Ovary (tissue), 9 donors: Measurements from ENCODE around the gene CHP1. TPM values are rescaled to one million over a fixed set of nuclear protein-coding genes. Genes with fewer than 3 reads are reported as not detected.

Source experiments
- DNase-seq, 5 donors: peaks; one replicate each; pipeline ENCODE4 v3.0.0-alpha.2; 2019 to 2020
- H3K27ac ChIP-seq, 2 donors: fragments of 200-600 bp; one replicate each; pipeline versions ENCODE4 v1.5.1 to v1.8.0; 2019 to 2022
- H3K27me3 ChIP-seq: fragments of 200-600 bp; one replicate; pipeline ENCODE4 v1.8.0; 2022
- H3K36me3 ChIP-seq: fragments of 200-600 bp; sonication (generic); one replicate; pipeline ENCODE4 v1.5.1; 2019
- H3K4me1 ChIP-seq: one replicate; pipeline ENCODE4 v1.8.1; 2013; ENCODE audit warnings: mild to moderate bottlenecking, moderate library complexity; ENCODE audit not compliant: insufficient read depth
- H3K4me3 ChIP-seq: fragments of 200-600 bp; sonication (generic); one replicate; pipeline ENCODE4 v1.5.1; 2017
- H3K9me3 ChIP-seq, 2 donors: fragments of 200-600 bp in 1 of 2; sonication (generic) in 1 of 2; one replicate each; pipeline versions ENCODE4 v1.5.1 to v1.8.1; 2013 to 2019; ENCODE audit warnings: mild to moderate bottlenecking in 1 of 2, moderate library complexity in 1 of 2
- CTCF ChIP-seq, 3 donors: fragments of 450-650 bp in 2 of 3; fragments of 200-600 bp in 1 of 3; IDR thresholded peaks; one replicate each; pipeline versions ENCODE4 v1.5.1 to v1.8.0; 2016 to 2022; ENCODE audit warnings: antibody characterized with exemption in 3 of 3, mild to moderate bottlenecking in 1 of 3
- EP300 ChIP-seq: sonication (generic); formaldehyde crosslinking; IDR thresholded peaks from one replicate; pipeline ENCODE4 v1.6.1; 2017; ENCODE audit warnings: antibody characterized with exemption
- POLR2A ChIP-seq: fragments of 450-650 bp; IDR thresholded peaks from one replicate; pipeline ENCODE4 v1.6.1; 2017; ENCODE audit warnings: antibody characterized with exemption, mild to moderate bottlenecking, moderate library complexity
- WGBS, 3 donors: extraction: QIAGEN DNeasy Blood & Tissue Kit in 1 of 3; methylation state at CpG; one replicate each; pipeline versions ENCODE4 v1.1.5 to v1.1.7; 2013 to 2017; 5-methylcytosine and 5-hydroxymethylcytosine counted together
- intact Hi-C, 4 donors: fragments of 100-400 bp; cut with DNase I; formaldehyde crosslinking; loops; one replicate each; pipeline versions ENCODE4 v1.11.0 to v1.15.1; 2022 to 2023
- polyA plus RNA-seq, 2 donors: library from polyadenylated mRNA; stranded (reverse); fragments of 200-250 nt in 1 of 2; fragments of 350-450 nt in 1 of 2; fragmentation: Illumina TruSeq in 1 of 2; extraction: RNeasy Lipid Tissue Mini Kit (QIAGEN cat#74804) in 1 of 2; gene quantifications; one replicate each; pipeline ENCODE4 v1.2.3, GENCODE V29; 2013 to 2014
- total RNA-seq, 7 donors: library from RNA; depleted of rRNA in 2 of 7; stranded (reverse); fragments of >200 nt in 2 of 7; fragmentation: NEBNext Ultra II Directional in 3 of 7; extraction: Animal tissue kit (Norgen Biotek cat#: 25700) in 3 of 7; gene quantifications; one replicate each; pipeline versions ENCODE4 v1.1.0 to v1.2.4, GENCODE V29; 2016 to 2023
- donor health status: DM: no; HTN: no; CAD: no; lungs with moderate emphysema.
- donor health status: DM: no; HTN: no; CAD: no.
- donor health status: Bipolar disorder and iron deficiency.
- donor health status: DM: yes; HTN: yes; CAD: no.
- donor health status: DM: no; HTN: no; CAD: no.
- donor health status: DM: yes; HTN: yes; CAD: no.

The CHP1 gene
- total and polyA plus RNA-seq, 9 donors: 24.8 to 84.6 (median 59.5) TPM

GRCh38 chr15:41285285-41285684, 54.2 kb downstream of the CHP1 start:
- no peaks in the 10 kb centered on the region for H3K36me3 ChIP-seq
- peak overlapping the region; percentile 100 for H3K4me3 ChIP-seq
- H3K27me3 ChIP-seq: no peaks in the 10 kb centered on the region
- H3K27ac ChIP-seq: no peak overlapping the region
- no peaks in the 10 kb centered on the region for H3K9me3 ChIP-seq
- no peak for DNase-seq
- H3K4me1 ChIP-seq: peaks cover 7% of the 10 kb centered on the region
- WGBS, 3 donors: 41 to 50% (median 47%) methylated on average over 7 of the region's 7 CpGs
- TF ChIP-seq CTCF (IDR thresholded peaks at IDR 0.05) (no peak), POLR2A (no peak), EP300 (no peak)
- intact Hi-C loops: no loop called here

- peaks cover 7% of the 10 kb centered on the region for H3K4me1 ChIP-seq
Measured at GRCh38 chr15:41286665-41287333, 55.7 kb downstream of the CHP1 start.

GRCh38 chr15:41288464-41288863, 57.4 kb downstream of the CHP1 start:
- Histone ChIP-seq H3K4me3 (no peak overlapping the region), H3K27ac (no peak overlapping the region), H3K36me3 (no peaks in the 10 kb centered on the region), H3K27me3 (no peaks in the 10 kb centered on the region), H3K4me1 (peaks cover 5% of the 10 kb centered on the region), H3K9me3 (no peaks in the 10 kb centered on the region)
- intact Hi-C loops: no loop called here
- TF ChIP-seq EP300 (no peak), POLR2A (no peak), CTCF (IDR thresholded peaks at IDR 0.05) (no peak)
- DNase-seq: no peak
- WGBS, 3 donors: 86 to 93% (median 90%) methylated on average over 1 of the region's 1 CpG

More at GRCh38 chr15:41286665-41287333, 55.7 kb downstream of the CHP1 start:
- no peak for DNase-seq
- H3K9me3 ChIP-seq: no peaks in the 10 kb centered on the region
- TF ChIP-seq POLR2A (no peak), CTCF (IDR thresholded peaks at IDR 0.05) (no peak), EP300 (no peak)
- no peak overlapping the region for H3K4me3 ChIP-seq
- no peaks in the 10 kb centered on the region for H3K27me3 ChIP-seq
- 94 to 96% (median 95%) methylated on average over 6 of the region's 6 CpGs for WGBS, 3 donors
- intact Hi-C loops: no loop called here
- no peak overlapping the region for H3K27ac ChIP-seq
- no peaks in the 10 kb centered on the region for H3K36me3 ChIP-seq

GRCh38 chr15:41289953-41290352, 58.9 kb downstream of the CHP1 start:
- Histone ChIP-seq H3K27me3 (no peaks in the 10 kb centered on the region), H3K27ac (no peak overlapping the region), H3K36me3 (no peaks in the 10 kb centered on the region), H3K4me1 (peaks cover 5% of the 10 kb centered on the region), H3K9me3 (no peaks in the 10 kb centered on the region), H3K4me3 (no peak overlapping the region)
- no peak for DNase-seq
- WGBS, 3 donors: 74 to 90% (median 76%) methylated on average over 2 of the region's 2 CpGs
- intact Hi-C loops: no loop called here
- no peak for TF ChIP-seq CTCF (IDR thresholded peaks at IDR 0.05)
- TF ChIP-seq POLR2A: no peak
- TF ChIP-seq EP300: no peak
